Neutrophil (primary cell): Measurements from ENCODE around the gene CXCL3.

Source experiments
- H3K27ac ChIP-seq: fragments of 200-600 bp; sonication (generic); 2 replicates; pipeline ENCODE4 v1.5.1; 2016; ENCODE audit warnings: mild to moderate bottlenecking, moderate library complexity
- H3K27me3 ChIP-seq: fragments of 200-600 bp; sonication (generic); 2 replicates; pipeline ENCODE4 v1.6.0; 2016; ENCODE audit warnings: mild to moderate bottlenecking
- H3K36me3 ChIP-seq: fragments of 200-600 bp; sonication (generic); 2 replicates; pipeline ENCODE4 v1.5.1; 2017
- H3K4me1 ChIP-seq, 2 experiments: fragments of 200-600 bp in 1 of 2; sonication (generic) in 1 of 2; 1 replicate in 1 of 2; 2 replicates in 1 of 2; pipeline versions ENCODE4 v1.5.1 to v1.6.1; 2013 to 2016; ENCODE audit warnings: low read depth in 1 of 2, low read length in 1 of 2, mild to moderate bottlenecking in 1 of 2, moderate library complexity in 1 of 2; ENCODE audit not compliant: control insufficient read depth in 1 of 2, insufficient read depth in 1 of 2
- H3K4me3 ChIP-seq, 2 experiments: fragments of 200-600 bp in 1 of 2; sonication (generic) in 1 of 2; 1 replicate in 1 of 2; 2 replicates in 1 of 2; pipeline ENCODE4 v1.5.1; 2013 to 2016; ENCODE audit warnings: low read depth in 1 of 2, low read length in 1 of 2, mild to moderate bottlenecking in 1 of 2, moderate library complexity in 1 of 2
- H3K9me3 ChIP-seq: fragments of 200-600 bp; sonication (generic); 2 replicates; pipeline ENCODE4 v1.5.1; 2016
- TF ChIP-seq, protein P1 (sequence below): fragments of 200-600 bp; sonication (generic); IDR thresholded peaks from 2 replicates; pipeline ENCODE4 v1.5.1; 2016; ENCODE audit warnings: antibody characterized with exemption

The CXCL3 gene

DNA sequence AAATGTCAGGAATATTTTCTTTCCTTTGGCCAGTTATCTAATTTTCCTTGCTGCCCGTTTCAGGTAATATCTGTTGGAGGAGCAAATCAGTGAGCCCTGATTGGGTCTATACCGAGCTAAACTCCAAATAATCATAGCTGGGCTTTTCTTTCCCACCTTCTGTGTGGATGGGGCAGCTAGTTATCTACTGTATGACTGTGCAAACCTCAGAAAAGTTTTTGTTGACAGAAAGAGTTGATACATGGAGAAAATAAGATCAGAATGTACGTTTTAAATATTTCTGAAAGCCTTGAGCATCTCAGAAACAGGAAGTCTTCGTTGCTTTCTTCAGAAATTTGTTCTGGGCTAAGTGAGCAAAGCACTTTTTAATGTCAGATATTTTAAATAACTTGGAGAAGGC is 33.8 kb downstream of the CXCL3 start:
- Histone ChIP-seq H3K9me3 (no peaks in the 10 kb centered on the region), H3K27me3 (peaks cover 2% of the 10 kb centered on the region), H3K4me3 (no peak overlapping the region), H3K27ac (no peak overlapping the region), H3K36me3 (no peaks in the 10 kb centered on the region), H3K4me1 (peaks cover 9% of the 10 kb centered on the region in 2 experiments)
- TF ChIP-seq, protein P1, sequence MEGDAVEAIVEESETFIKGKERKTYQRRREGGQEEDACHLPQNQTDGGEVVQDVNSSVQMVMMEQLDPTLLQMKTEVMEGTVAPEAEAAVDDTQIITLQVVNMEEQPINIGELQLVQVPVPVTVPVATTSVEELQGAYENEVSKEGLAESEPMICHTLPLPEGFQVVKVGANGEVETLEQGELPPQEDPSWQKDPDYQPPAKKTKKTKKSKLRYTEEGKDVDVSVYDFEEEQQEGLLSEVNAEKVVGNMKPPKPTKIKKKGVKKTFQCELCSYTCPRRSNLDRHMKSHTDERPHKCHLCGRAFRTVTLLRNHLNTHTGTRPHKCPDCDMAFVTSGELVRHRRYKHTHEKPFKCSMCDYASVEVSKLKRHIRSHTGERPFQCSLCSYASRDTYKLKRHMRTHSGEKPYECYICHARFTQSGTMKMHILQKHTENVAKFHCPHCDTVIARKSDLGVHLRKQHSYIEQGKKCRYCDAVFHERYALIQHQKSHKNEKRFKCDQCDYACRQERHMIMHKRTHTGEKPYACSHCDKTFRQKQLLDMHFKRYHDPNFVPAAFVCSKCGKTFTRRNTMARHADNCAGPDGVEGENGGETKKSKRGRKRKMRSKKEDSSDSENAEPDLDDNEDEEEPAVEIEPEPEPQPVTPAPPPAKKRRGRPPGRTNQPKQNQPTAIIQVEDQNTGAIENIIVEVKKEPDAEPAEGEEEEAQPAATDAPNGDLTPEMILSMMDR: no peak

DNA sequence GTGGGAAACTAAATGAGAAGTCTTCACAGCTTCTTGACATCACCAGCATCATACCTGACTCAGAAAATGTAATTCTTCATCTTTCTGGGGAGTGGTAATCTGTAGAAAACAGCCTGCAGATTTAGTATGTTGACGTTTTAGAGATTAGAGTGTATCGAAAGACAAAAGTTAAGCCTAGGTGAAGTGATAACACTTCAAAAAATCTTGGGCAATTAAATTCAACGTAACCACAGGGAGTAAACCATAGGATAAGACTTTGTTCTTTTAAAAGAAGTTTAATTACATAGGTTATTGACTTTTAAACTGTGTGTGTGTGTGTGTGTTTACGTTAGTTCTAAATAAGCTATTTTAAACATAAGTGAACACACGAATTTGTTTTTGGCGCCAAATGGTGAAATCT is 38.2 kb downstream of the CXCL3 start:
- H3K4me1 ChIP-seq: peaks cover 7 to 11% of the 10 kb centered on the region in 2 experiments
- TF ChIP-seq, protein P1: no peak

DNA sequence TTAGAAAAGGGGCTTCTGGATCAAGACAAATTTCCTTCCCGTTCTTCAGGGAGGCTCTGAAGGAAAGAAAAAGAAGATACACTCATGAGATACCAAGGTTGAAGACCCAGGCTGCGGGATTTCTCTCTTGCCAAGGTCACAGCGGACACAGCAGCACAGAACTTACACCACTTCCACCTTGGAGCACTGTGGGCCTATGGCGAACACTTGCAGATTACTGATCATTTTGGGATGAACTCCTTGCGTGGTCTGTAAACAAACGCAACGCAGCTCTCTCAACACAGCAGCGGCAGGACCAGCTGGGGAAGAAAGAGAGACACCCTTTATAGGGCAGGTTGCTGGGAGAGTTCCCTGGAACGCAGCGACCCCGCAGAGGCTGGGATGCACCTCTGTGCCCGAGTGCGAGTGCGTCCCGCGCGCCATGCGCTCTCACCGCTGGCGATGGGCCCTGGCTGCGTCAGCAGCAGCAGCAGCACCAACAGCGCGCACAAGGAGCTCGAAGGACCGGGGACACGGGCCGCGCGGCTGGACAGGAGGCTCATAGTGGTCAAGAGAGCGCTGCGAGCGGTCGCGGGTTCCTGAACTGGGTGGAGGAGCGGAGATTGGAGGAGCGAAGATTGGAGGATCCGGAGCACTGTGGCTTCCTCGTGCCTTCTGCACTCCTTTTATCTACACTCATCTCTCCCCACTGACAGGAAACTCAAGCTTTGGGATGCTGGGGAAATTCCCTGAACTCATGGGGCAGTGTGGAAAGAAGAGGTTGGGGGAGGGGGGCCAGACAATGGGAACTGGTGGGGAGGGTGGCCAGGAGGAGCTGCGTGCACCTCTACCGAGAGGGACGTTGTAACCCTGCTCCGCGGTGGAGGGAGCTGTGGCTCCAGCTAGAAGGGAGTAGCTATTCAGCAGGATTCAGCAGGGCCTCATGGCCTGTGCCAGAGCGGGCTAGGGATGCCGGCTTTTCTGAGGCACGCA is 40.2 kb downstream of the CXCL3 start, which contains the start of gene CXCL5:
Gene CXCL5 (minus strand): TSS at position 638 of the 972 bp plus-strand sequence. CDS start 96 bp downstream, at position 542.
- Histone ChIP-seq H3K4me3 (peak within 1 kb of the TSS; percentile 24 to 32), H3K4me1 (peaks cover 7 to 11% of the 10 kb centered on the region in 2 experiments), H3K36me3 (no peaks in the 10 kb centered on the region), H3K27me3 (peaks cover 40% of the 10 kb centered on the region), H3K27ac (no peak within 1 kb of the TSS), H3K9me3 (no peaks in the 10 kb centered on the region)
- TF ChIP-seq, protein P1: no peak

More for the DNA sequence above, 38.2 kb downstream of the CXCL3 start:
- Histone ChIP-seq H3K27ac (no peak overlapping the region), H3K27me3 (peaks cover 40% of the 10 kb centered on the region), H3K9me3 (no peaks in the 10 kb centered on the region), H3K36me3 (no peaks in the 10 kb centered on the region), H3K4me3 (no peak overlapping the region)

GRCh38 chr4:73992050-73992449 is 46.4 kb downstream of the CXCL3 start:
- H3K27ac ChIP-seq: no peak overlapping the region
- H3K36me3 ChIP-seq: no peaks in the 10 kb centered on the region
- H3K27me3 ChIP-seq: peaks cover 12% of the 10 kb centered on the region
- TF ChIP-seq, protein P1: no peak
- no peaks in the 10 kb centered on the region for H3K4me1 ChIP-seq
- no peaks in the 10 kb centered on the region for H3K9me3 ChIP-seq
- no peak overlapping the region for H3K4me3 ChIP-seq

DNA sequence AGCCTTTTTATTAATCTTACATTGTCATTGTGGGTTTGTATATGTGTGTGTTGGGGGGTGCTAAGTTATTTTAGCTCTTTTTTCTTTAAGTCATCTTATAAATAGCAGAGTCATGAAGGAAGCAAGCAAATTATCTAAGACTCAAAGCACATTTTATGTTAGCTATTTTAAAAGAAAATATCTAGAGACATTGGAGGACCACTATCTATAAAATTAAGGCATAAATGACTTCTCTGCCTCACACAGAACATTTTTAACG is 46.8 kb downstream of the CXCL3 start:
- Histone ChIP-seq H3K4me3 (no peak overlapping the region), H3K9me3 (no peaks in the 10 kb centered on the region), H3K4me1 (no peaks in the 10 kb centered on the region), H3K36me3 (no peaks in the 10 kb centered on the region), H3K27me3 (peaks cover 8% of the 10 kb centered on the region), H3K27ac (no peak overlapping the region)
- TF ChIP-seq, protein P1: no peak
